Panc1 (cell line): ENCODE measurements around the gene MTOR. TPM values are rescaled to one million over a fixed set of nuclear protein-coding genes. Genes with fewer than 3 reads are reported as not detected.
"Not testable (repeated sequence)": the region's sequence is repeated elsewhere in the genome, so short reads cannot be mapped to it uniquely, and the experiment has no call there.

ENCODE experiments used
- ATAC-seq: fragments of 200-7000 bp; cut with Tn5 transposase; 2 replicates; pipeline ENCODE4 v1.9.1; 2020; ENCODE audit warnings: mild to moderate bottlenecking, moderate library complexity
- BruUV-seq: library from RNA; stranded (reverse); fragments of 400-500 nt; replicated peaks from 2 replicates; lab custom pipeline; 2021; lab: Mats Ljungman, UMichigan
- CTCF ChIA-PET: fragments of 300-600 bp; sonication (Branson Sonifier 250); formaldehyde crosslinking; loops from one replicate; lab custom pipeline; 2022; ENCODE audit warnings: antibody characterized with exemption; lab: Charles Lee
- POLR2A ChIA-PET: fragments of 300-600 bp; sonication (Branson Sonifier 250); formaldehyde crosslinking; loops from one replicate; lab custom pipeline; 2022; ENCODE audit warnings: antibody characterized with exemption; lab: Charles Lee
- DNase-seq: peaks from one replicate; pipeline ENCODE4 v3.0.0-alpha.2; 2010; ENCODE audit warnings: low read depth, low spot score
- H3K27ac ChIP-seq: 2 replicates; pipeline ENCODE4 v1.5.1; 2011; ENCODE audit warnings: mild to moderate bottlenecking, low read length, inconsistent platforms
- H3K27me3 ChIP-seq: fragments of 200-500 bp; sonication (Bioruptor generic); 2 replicates; pipeline ENCODE4 v1.6.0; 2014; ENCODE audit warnings: low read length, inconsistent platforms; ENCODE audit not compliant: control insufficient read depth, insufficient read depth
- H3K36me3 ChIP-seq: fragments of 200-500 bp; sonication (Bioruptor generic); 2 replicates; pipeline ENCODE4 v1.5.1; 2014; ENCODE audit warnings: inconsistent platforms, mild to moderate bottlenecking, low read length, moderate library complexity; ENCODE audit not compliant: control insufficient read depth, insufficient read depth
- H3K4me1 ChIP-seq: 2 replicates; pipeline ENCODE4 v1.5.1; 2011; ENCODE audit warnings: inconsistent platforms, mild to moderate bottlenecking, low read length, moderate library complexity; ENCODE audit not compliant: control insufficient read depth, insufficient read depth
- H3K4me3 ChIP-seq, 2 experiments: 2 replicates each; pipeline ENCODE4 v1.5.1; 2011 to 2012; ENCODE audit warnings: low read depth in 2 of 2, low read length in 2 of 2, mild to moderate bottlenecking in 2 of 2, inconsistent platforms in 1 of 2, moderate library complexity in 1 of 2
- H3K9me3 ChIP-seq: fragments of 200-500 bp; sonication (Bioruptor generic); 2 replicates; pipeline ENCODE4 v1.5.1; 2014; ENCODE audit warnings: low read depth, mild to moderate bottlenecking, inconsistent platforms, low read length, moderate library complexity; ENCODE audit not compliant: control insufficient read depth, insufficient read depth
- POLR2AphosphoS5 ChIP-seq: IDR thresholded peaks from 2 replicates; pipeline ENCODE4 v1.6.1; 2012; ENCODE audit warnings: mild to moderate bottlenecking, low read depth, low read length, moderate library complexity
- SIN3A ChIP-seq: IDR thresholded peaks from 2 replicates; pipeline ENCODE4 v1.6.1; 2012; ENCODE audit warnings: low read depth, mild to moderate bottlenecking, low read length, moderate library complexity, borderline replicate concordance; ENCODE audit not compliant: insufficient read depth
- TCF7L2 ChIP-seq: IDR thresholded peaks from 2 replicates; pipeline ENCODE4 v1.6.1; 2011; ENCODE audit warnings: mild to moderate bottlenecking, low read depth, low read length, inconsistent platforms
- in situ Hi-C: cut with HindIII; loops from 2 replicates; pipeline ENCODE4 v1.10.0; 2016; ENCODE audit warnings: low sequenced_read_pairs, low pct_unique_long_range_greater_than_20kb
- intact Hi-C: fragments of 100-400 bp; cut with micrococcal nuclease; formaldehyde crosslinking; loops from one replicate; pipeline ENCODE4 v1.10.0; 2022; ENCODE audit not compliant: unreplicated experiment
- total RNA-seq: library from RNA; stranded (reverse); gene quantifications from one replicate; pipeline ENCODE4 v1.2.1, GENCODE V29; 2021; ENCODE audit not compliant: unreplicated experiment
- TF ChIP-seq, protein P1 (sequence below), 2 experiments: IDR thresholded peaks; 2 replicates each; pipeline ENCODE4 v1.6.1; 2011 to 2012; ENCODE audit warnings: low read depth in 2 of 2, control low read depth in 1 of 2, low read length in 1 of 2, mild to moderate bottlenecking in 1 of 2, moderate library complexity in 1 of 2; ENCODE audit not compliant: insufficient read depth in 1 of 2
- TF ChIP-seq, protein P2 (sequence below): fragments of 450-650 bp; IDR thresholded peaks from 2 replicates; pipeline ENCODE4 v1.5.1; 2017; ENCODE audit warnings: mild to moderate bottlenecking

The MTOR gene
- total RNA-seq, 1 experiment from 2014 or later = 71.2 TPM

DNA sequence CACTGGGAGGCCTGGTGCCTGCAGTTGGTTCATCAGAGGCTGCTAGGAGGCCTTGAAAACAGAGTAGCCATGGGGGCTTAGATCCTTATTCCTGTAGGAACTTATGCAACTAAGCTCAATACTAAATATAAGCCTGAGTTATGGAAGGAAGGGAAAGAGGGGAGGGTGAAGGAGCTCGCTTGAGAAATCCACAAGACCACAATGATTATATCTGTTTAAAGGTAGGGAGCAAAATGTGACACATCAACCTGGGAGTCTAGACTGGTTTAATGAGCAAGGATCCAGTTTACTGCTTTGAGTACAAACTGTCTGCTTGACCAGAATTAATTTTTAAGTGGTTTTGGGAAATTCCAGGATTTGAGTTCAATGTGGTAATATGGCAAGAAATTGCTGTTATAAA, 93.6 kb downstream of the MTOR start:
- intact Hi-C loops = no loop called here
- DNase-seq = no peak
- in situ Hi-C loops = no loop called here

DNA sequence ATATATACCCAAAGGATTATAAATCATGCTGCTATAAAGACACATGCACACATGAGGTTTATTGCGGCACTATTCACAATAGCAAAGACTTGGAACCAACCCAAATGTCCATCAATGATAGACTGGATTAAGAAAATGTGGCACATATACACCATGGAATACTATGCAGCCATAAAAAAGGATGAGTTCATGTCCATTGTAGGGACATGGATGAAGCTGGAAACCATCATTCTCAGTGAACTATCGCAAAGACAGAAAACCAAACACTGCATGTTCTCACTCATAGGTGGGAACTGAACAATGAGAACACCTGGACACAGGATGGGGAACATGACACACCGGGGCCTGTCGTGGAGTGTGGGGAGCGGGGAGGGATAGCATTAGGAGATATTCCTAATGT, 95.6 kb downstream of the MTOR start:
- H3K36me3 ChIP-seq, H3K27me3 ChIP-seq, POLR2A ChIA-PET, H3K4me3 ChIP-seq, H3K4me1 ChIP-seq, ATAC-seq, H3K27ac ChIP-seq, BruUV-seq, CTCF ChIA-PET, DNase-seq, in situ Hi-C loops, H3K9me3 ChIP-seq, intact Hi-C loops: not testable (repeated sequence)

More for the DNA sequence above, 93.6 kb downstream of the MTOR start:
- no peak overlapping the region for H3K4me3 ChIP-seq
- CTCF ChIA-PET = no interaction called here
- no peaks in the 10 kb centered on the region for H3K27me3 ChIP-seq
- no peaks in the 10 kb centered on the region for H3K9me3 ChIP-seq
- no peak for ATAC-seq
- H3K4me1 ChIP-seq = peaks cover 10% of the 10 kb centered on the region; the same call in 1 of the 2 replicates
- peak overlapping the region; percentile 67 for H3K27ac ChIP-seq
- no peaks in the 10 kb centered on the region for H3K36me3 ChIP-seq
- BruUV-seq = no TSS peak
- POLR2A ChIA-PET = no interaction called here
- TF ChIP-seq TCF7L2 = no peak

DNA sequence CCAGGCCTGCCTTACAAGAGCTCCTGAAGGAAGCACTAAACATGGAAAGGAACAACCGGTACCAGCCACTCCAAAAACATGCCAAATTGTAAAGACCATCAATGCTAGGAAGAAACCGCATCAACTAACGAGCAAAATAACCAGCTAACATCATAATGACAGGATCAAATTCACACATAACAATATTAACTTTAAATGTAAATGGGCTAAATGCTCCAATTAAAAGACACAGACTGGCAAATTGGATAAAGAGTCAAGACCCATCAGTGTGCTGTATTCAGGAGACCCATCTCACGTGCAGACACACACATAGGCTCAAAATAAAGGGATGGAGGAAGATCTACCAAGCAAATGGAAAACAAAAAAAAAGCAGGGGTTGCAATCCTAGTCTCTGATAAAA, 99.6 kb downstream of the MTOR start:
- H3K4me1 ChIP-seq, in situ Hi-C loops, H3K4me3 ChIP-seq, H3K27me3 ChIP-seq, BruUV-seq, POLR2A ChIA-PET, H3K36me3 ChIP-seq, intact Hi-C loops, H3K9me3 ChIP-seq, ATAC-seq, DNase-seq, H3K27ac ChIP-seq, CTCF ChIA-PET: not testable (repeated sequence)

DNA sequence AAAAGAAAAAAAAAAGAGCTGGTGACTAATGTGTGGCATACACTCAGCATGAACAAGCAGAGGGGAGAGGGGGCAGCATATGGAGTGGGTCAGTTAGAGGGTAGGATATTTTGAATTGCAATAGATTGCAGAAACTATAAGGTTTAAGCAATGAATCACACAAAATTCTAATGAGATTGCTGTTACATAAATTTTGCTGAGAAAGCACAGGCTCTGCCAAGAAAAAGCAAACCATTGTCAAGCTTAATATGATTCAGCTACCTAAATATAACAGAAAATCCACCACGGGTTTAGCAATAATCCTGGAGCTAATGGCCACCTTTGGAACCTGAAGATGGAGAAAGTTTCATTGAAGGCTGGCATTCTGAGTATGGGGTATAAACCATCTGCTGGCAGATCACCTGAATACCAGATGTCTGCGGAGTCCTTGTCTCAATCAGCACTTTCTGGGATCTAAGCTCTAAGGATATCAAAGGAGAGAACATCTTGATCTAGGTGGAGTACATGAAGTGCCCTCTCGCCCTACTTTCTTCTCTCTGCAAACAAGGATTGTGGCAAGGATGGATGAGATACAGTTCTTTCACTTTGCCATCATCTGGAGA, 103.5 kb downstream of the MTOR start:
- CTCF ChIA-PET = interaction anchor here (0.7 kb wide), 1 partner anchor 15 kb away, joined by 4 read pairs; no protein-coding TSS in a partner anchor
- Histone ChIP-seq H3K4me3 (no peak overlapping the region), H3K4me1 (0 out of 2 replicates have a peak, but pooled peaks cover 3% of the 10 kb centered on the region), H3K36me3 (peaks cover 2% of the 10 kb centered on the region), H3K9me3 (no peaks in the 10 kb centered on the region), H3K27me3 (no peaks in the 10 kb centered on the region), H3K27ac (peak overlapping the region; percentile 18; the same call in 1 of the 2 replicates)
- in situ Hi-C loops = no loop called here
- intact Hi-C loops = no loop called here
- DNase-seq (no peak), ATAC-seq (no peak)
- no peak for TF ChIP-seq POLR2AphosphoS5
- no peak for TF ChIP-seq TCF7L2
- TF ChIP-seq, protein P1, sequence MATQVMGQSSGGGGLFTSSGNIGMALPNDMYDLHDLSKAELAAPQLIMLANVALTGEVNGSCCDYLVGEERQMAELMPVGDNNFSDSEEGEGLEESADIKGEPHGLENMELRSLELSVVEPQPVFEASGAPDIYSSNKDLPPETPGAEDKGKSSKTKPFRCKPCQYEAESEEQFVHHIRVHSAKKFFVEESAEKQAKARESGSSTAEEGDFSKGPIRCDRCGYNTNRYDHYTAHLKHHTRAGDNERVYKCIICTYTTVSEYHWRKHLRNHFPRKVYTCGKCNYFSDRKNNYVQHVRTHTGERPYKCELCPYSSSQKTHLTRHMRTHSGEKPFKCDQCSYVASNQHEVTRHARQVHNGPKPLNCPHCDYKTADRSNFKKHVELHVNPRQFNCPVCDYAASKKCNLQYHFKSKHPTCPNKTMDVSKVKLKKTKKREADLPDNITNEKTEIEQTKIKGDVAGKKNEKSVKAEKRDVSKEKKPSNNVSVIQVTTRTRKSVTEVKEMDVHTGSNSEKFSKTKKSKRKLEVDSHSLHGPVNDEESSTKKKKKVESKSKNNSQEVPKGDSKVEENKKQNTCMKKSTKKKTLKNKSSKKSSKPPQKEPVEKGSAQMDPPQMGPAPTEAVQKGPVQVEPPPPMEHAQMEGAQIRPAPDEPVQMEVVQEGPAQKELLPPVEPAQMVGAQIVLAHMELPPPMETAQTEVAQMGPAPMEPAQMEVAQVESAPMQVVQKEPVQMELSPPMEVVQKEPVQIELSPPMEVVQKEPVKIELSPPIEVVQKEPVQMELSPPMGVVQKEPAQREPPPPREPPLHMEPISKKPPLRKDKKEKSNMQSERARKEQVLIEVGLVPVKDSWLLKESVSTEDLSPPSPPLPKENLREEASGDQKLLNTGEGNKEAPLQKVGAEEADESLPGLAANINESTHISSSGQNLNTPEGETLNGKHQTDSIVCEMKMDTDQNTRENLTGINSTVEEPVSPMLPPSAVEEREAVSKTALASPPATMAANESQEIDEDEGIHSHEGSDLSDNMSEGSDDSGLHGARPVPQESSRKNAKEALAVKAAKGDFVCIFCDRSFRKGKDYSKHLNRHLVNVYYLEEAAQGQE (IDR thresholded peaks at IDR 0.05; ENCODE audit: insufficient read depth in 1 of 2, low read depth in 2 of 2, low read length in 1 of 2) = no peak
- no peak for TF ChIP-seq SIN3A
- TF ChIP-seq, protein P2, sequence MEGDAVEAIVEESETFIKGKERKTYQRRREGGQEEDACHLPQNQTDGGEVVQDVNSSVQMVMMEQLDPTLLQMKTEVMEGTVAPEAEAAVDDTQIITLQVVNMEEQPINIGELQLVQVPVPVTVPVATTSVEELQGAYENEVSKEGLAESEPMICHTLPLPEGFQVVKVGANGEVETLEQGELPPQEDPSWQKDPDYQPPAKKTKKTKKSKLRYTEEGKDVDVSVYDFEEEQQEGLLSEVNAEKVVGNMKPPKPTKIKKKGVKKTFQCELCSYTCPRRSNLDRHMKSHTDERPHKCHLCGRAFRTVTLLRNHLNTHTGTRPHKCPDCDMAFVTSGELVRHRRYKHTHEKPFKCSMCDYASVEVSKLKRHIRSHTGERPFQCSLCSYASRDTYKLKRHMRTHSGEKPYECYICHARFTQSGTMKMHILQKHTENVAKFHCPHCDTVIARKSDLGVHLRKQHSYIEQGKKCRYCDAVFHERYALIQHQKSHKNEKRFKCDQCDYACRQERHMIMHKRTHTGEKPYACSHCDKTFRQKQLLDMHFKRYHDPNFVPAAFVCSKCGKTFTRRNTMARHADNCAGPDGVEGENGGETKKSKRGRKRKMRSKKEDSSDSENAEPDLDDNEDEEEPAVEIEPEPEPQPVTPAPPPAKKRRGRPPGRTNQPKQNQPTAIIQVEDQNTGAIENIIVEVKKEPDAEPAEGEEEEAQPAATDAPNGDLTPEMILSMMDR = no peak
- no TSS peak for BruUV-seq
- POLR2A ChIA-PET = no interaction called here
